HUES64 (cell line): ENCODE data around the gene SH3BP4.

Experiments
- H3K27ac ChIP-seq: 2 replicates; pipeline ENCODE4 v1.7.0; 2013; ENCODE audit warnings: low read depth, low read length, inconsistent platforms
- H3K27me3 ChIP-seq: 2 replicates; pipeline ENCODE4 v1.6.1; 2013; ENCODE audit warnings: mild to moderate bottlenecking, low read length; ENCODE audit not compliant: insufficient read depth
- H3K36me3 ChIP-seq: 2 replicates; pipeline ENCODE4 v1.6.1; 2013; ENCODE audit warnings: mild to moderate bottlenecking, low read length; ENCODE audit not compliant: insufficient read depth
- H3K4me1 ChIP-seq: 2 replicates; pipeline ENCODE4 v1.6.1; 2013; ENCODE audit warnings: mild to moderate bottlenecking, low read length, moderate library complexity; ENCODE audit not compliant: insufficient read depth
- H3K4me3 ChIP-seq: 2 replicates; pipeline ENCODE4 v1.5.1; 2013; ENCODE audit warnings: mild to moderate bottlenecking, low read length, moderate library complexity
- H3K9ac ChIP-seq: 2 replicates; pipeline ENCODE4 v1.6.1; 2013; ENCODE audit warnings: mild to moderate bottlenecking, low read depth, low read length
- H3K9me3 ChIP-seq: 2 replicates; pipeline ENCODE4 v1.6.1; 2013; ENCODE audit warnings: low read depth, low read length; ENCODE audit not compliant: insufficient read depth
- WGBS: fragments of 150-250, 120-280 bp; methylation state at CpG from one replicate; pipeline ENCODE4 v1.1.7; 2013; ENCODE audit warnings: missing lambda C conversion rate; 5-methylcytosine and 5-hydroxymethylcytosine counted together

SH3BP4 gene

GRCh38 chr2:235073868-235074413 is 122.1 kb downstream of the SH3BP4 start:
- no peaks in the 10 kb centered on the region for H3K27me3 ChIP-seq
- peaks cover 18% of the 10 kb centered on the region for H3K4me1 ChIP-seq
- H3K4me3 ChIP-seq: no peak overlapping the region
- H3K9ac ChIP-seq: no peak overlapping the region
- no peaks in the 10 kb centered on the region for H3K9me3 ChIP-seq
- H3K27ac ChIP-seq: no peak overlapping the region
- 80% methylated on average over 6 of the region's 6 CpGs for WGBS
- no peaks in the 10 kb centered on the region for H3K36me3 ChIP-seq

DNA sequence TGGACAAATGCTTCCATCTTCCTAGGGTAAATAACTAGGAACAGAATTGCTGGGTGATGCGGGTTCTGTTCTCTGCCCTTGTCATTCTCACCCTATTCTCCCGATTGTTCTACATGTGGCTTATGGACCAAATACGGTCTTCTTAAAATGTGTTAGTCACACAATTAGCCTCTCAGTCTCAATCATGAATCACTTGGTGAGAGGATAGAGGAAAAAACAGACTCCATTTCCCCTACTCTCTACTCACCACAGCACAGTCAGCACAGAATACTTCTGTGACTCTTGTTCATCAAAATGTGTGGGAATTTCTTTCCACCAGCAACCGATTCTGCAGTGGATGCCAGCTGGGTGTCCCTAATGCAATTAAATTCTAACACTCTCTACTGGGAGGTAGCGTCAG is 125.2 kb downstream of the SH3BP4 start:
- no peaks in the 10 kb centered on the region for H3K9me3 ChIP-seq
- no peak overlapping the region for H3K9ac ChIP-seq
- peaks cover 3% of the 10 kb centered on the region; the same call in 1 of the 2 replicates for H3K4me1 ChIP-seq
- H3K36me3 ChIP-seq: no peaks in the 10 kb centered on the region
- no peaks in the 10 kb centered on the region for H3K27me3 ChIP-seq
- no peak overlapping the region for H3K27ac ChIP-seq
- H3K4me3 ChIP-seq: no peak overlapping the region
- WGBS: 96% methylated on average over 5 of the region's 5 CpGs

GRCh38 chr2:235078182-235078581 is 126.4 kb downstream of the SH3BP4 start:
- peaks cover 3% of the 10 kb centered on the region; the same call in 1 of the 2 replicates for H3K4me1 ChIP-seq
- no peak overlapping the region for H3K9ac ChIP-seq
- no peak overlapping the region for H3K27ac ChIP-seq
- no peaks in the 10 kb centered on the region for H3K36me3 ChIP-seq
- H3K9me3 ChIP-seq: no peaks in the 10 kb centered on the region
- H3K27me3 ChIP-seq: no peaks in the 10 kb centered on the region
- 22% methylated on average over 2 of the region's 4 CpGs for WGBS
- no peak overlapping the region for H3K4me3 ChIP-seq

DNA sequence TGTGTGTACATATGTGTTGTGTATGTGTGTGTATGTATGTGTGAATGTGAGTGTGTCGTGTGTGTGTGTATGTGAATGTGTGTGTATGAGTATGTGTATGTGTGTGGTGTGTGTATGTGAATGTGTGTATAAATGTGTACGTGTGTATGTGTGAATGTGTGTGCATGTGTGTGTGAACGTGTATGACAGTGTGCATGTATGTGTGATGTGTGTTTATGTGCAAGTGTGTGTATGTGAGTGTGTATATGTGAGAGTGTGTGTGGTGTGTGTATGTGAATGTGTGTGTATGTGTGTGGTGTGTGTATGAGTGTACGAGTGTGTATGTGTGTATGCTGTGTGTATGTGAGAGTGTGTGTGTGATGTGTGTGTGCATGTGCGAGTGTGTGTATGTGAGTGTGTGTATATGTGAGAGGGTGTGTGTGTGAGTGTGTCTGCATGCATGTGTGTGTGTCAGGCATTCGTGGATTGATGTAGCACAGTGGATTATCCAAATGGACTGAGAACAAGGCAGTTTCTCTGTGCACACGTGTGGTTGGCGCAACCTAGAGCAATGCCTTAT is 127.2 kb downstream of the SH3BP4 start:
- Histone ChIP-seq H3K4me1 (no peaks in the 10 kb centered on the region), H3K9ac (no peak overlapping the region), H3K27me3 (no peaks in the 10 kb centered on the region), H3K27ac (no peak overlapping the region), H3K36me3 (no peaks in the 10 kb centered on the region), H3K9me3 (no peaks in the 10 kb centered on the region), H3K4me3 (no peak overlapping the region)
- 91% methylated on average over 8 of the region's 8 CpGs for WGBS

DNA sequence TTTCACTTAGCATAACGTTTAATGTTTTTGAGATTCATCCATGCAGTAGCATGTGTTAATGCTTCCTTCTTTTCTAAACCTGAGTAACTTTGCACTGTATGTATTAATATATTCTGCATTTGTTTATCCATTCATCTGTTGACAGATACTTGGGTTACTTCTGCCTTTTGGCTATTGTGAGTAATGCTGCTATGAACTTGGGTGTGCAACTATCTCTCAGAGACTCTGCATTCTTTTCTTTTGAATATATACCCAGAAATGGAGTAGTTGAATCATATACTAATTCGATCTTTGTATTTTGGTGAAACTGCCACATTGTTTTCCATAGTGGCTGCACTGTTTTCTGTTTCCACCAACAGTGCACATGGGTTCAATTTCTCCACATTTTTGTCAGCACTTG is 128.3 kb downstream of the SH3BP4 start:
- H3K27me3 ChIP-seq: no peaks in the 10 kb centered on the region
- WGBS: 84% methylated on average over 2 of the region's 2 CpGs

GRCh38 chr2:235082578-235083338 is 130.9 kb downstream of the SH3BP4 start:
- Histone ChIP-seq H3K27ac (no peak overlapping the region), H3K36me3 (no peaks in the 10 kb centered on the region), H3K9me3 (no peaks in the 10 kb centered on the region), H3K4me3 (no peak overlapping the region), H3K4me1 (no peaks in the 10 kb centered on the region), H3K27me3 (no peaks in the 10 kb centered on the region), H3K9ac (no peak overlapping the region)
- 83% methylated on average over 8 of the region's 8 CpGs for WGBS

More for the DNA sequence above, 128.3 kb downstream of the SH3BP4 start:
- H3K4me3 ChIP-seq: no peak overlapping the region
- no peak overlapping the region for H3K9ac ChIP-seq
- H3K36me3 ChIP-seq: no peaks in the 10 kb centered on the region
- no peaks in the 10 kb centered on the region for H3K4me1 ChIP-seq
- H3K27ac ChIP-seq: no peak overlapping the region
- H3K9me3 ChIP-seq: no peaks in the 10 kb centered on the region

DNA sequence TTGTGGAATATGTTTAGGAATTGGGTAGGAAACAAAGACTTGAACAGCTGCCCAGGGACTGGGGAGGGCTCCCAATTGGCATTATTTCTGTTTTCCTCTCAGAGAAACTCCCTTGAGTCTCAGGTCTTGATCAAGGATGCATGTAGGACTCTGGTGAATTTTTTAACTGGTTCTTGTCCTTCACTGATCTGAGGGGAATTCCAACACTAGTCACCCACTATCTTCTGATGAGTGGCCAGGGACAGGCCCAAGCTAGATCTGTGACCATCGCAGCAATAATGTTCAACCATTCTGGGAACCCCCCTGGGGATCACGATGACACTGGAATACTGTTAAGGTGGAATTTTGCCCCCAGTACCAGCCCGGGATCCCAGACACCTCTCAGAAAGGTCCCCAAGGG is 132.0 kb downstream of the SH3BP4 start:
- H3K4me3 ChIP-seq: no peak overlapping the region
- WGBS: 90% methylated on average over 3 of the region's 3 CpGs
- no peaks in the 10 kb centered on the region for H3K9me3 ChIP-seq
- no peak overlapping the region for H3K27ac ChIP-seq
- H3K9ac ChIP-seq: no peak overlapping the region
- no peaks in the 10 kb centered on the region for H3K4me1 ChIP-seq
- H3K27me3 ChIP-seq: no peaks in the 10 kb centered on the region
- H3K36me3 ChIP-seq: no peaks in the 10 kb centered on the region

DNA sequence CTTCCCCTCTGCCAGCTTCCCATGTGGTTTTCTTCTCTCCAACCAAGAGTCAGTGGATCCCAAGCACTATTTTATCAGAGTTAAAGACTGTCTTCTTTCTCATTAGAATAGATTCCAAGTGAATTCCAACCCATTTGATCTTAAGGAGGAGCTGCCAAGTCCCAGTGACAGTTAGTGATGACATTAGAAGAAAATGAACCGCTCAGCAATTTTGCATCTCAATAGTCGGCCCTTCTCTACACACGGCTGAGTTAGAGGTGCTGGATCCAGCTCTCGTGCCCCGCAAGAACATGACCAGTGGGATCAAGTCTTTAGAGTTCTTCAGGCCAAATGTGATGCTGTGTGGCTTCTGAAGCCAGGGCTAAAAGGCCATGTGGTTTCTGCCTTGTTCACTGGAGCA is 132.6 kb downstream of the SH3BP4 start:
- no peak overlapping the region for H3K27ac ChIP-seq
- no peaks in the 10 kb centered on the region for H3K27me3 ChIP-seq
- no peaks in the 10 kb centered on the region for H3K9me3 ChIP-seq
- no peaks in the 10 kb centered on the region for H3K4me1 ChIP-seq
- H3K36me3 ChIP-seq: no peaks in the 10 kb centered on the region
- H3K4me3 ChIP-seq: no peak overlapping the region
- no peak overlapping the region for H3K9ac ChIP-seq
- WGBS: 87% methylated on average over 5 of the region's 5 CpGs

- Histone ChIP-seq H3K4me1 (no peaks in the 10 kb centered on the region), H3K36me3 (no peaks in the 10 kb centered on the region), H3K9me3 (no peaks in the 10 kb centered on the region), H3K9ac (no peak overlapping the region), H3K4me3 (no peak overlapping the region), H3K27ac (no peak overlapping the region), H3K27me3 (no peaks in the 10 kb centered on the region)
- WGBS: 88% methylated on average over 1 of the region's 1 CpG
Observed at GRCh38 chr2:235085476-235085875, 133.7 kb downstream of the SH3BP4 start.

DNA sequence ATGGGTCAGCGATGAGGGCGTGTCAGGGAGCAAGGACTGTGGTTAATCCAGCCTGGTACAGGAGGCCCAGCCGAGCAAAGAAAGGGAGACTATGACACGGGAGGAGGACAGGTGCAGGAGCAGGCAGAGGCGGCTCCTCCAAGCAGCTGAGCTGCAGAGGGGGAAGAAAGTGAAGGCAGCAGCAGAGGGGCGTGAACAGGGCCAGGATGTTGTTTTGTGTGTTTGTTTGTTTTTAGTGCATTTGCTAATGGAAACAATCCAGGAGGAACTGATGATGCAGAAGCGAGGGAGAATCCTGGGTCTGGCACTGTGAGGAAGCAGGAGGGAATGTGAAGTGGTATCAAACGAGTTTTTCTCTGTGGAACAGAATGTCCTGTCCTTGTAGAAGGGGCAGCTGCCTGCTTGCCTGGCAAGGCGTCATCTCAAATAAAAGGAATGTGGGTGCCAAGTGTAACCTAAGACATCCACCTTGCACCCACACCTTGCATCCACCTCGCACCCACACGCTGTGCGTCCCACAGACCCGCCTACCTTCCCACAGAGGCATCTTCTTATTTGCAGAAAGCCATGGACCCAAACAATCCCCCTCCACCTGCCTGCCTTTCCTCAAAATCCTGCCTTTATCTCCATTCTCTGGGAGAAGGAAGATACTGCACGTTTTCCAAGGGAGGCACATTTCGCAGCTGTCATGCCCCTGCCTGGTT is 134.8 kb downstream of the SH3BP4 start:
- no peak overlapping the region for H3K27ac ChIP-seq
- H3K9me3 ChIP-seq: no peaks in the 10 kb centered on the region
- H3K4me1 ChIP-seq: no peaks in the 10 kb centered on the region
- H3K4me3 ChIP-seq: no peak overlapping the region
- no peaks in the 10 kb centered on the region for H3K36me3 ChIP-seq
- no peaks in the 10 kb centered on the region for H3K27me3 ChIP-seq
- H3K9ac ChIP-seq: no peak overlapping the region
- 84% methylated on average over 15 of the region's 15 CpGs for WGBS

DNA sequence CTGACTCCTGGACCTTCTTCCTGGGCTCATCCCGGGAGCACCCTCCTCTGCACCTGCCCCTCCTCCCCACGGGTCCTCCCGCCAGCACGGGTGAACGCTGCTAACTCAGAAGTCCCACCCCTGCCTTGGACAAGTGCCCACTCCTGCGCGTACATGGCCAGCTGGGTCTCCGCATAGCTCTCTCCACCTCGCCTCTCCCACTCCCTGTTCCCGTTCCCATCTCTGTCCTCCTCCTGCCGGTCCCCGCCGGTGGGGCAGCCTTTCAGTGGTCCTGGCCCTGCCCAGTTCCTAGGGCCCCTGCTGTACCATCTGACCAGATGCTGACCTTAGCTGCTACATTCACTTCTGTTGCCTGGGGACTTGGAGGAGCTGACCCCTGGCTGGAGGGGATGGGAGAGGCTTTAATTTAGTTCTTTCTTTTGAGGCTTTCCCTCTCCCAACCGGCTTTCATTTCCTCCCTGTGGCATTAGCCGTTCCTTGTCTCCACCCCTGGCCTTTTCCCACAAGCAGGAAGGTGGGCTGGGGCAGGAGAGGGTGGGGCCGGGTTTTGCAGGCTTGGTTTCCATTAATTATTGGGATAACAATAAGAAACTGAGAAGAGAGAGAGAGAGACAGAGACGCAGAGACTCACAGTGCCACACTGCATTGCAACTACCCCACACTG is 136.1 kb downstream of the SH3BP4 start:
- WGBS: 82% methylated on average over 15 of the region's 17 CpGs
- Histone ChIP-seq H3K27ac (no peak overlapping the region), H3K36me3 (no peaks in the 10 kb centered on the region), H3K4me1 (no peaks in the 10 kb centered on the region), H3K27me3 (no peaks in the 10 kb centered on the region), H3K9me3 (no peaks in the 10 kb centered on the region), H3K4me3 (no peak overlapping the region), H3K9ac (no peak overlapping the region)
